ENCODE results near the gene MBLAC2.

- no peak for TF ChIP-seq GATA2 (IDR thresholded peaks at IDR 0.05; ENCODE audit: low read depth, low read length)
- no peak for TF ChIP-seq GATA3 (IDR thresholded peaks at IDR 0.05; ENCODE audit: low read depth, low read length)
Measured at GRCh38 chr5:90495146-90495545, 20.6 kb upstream of the MBLAC2 start.

Measured in SH-SY5Y (cell line).